Measurements from ENCODE around the gene KIRREL2.
"Not testable (repeated sequence)": the region's sequence is repeated elsewhere in the genome, so short reads cannot be mapped to it uniquely, and the experiment has no call there.

The KIRREL2 gene

DNA sequence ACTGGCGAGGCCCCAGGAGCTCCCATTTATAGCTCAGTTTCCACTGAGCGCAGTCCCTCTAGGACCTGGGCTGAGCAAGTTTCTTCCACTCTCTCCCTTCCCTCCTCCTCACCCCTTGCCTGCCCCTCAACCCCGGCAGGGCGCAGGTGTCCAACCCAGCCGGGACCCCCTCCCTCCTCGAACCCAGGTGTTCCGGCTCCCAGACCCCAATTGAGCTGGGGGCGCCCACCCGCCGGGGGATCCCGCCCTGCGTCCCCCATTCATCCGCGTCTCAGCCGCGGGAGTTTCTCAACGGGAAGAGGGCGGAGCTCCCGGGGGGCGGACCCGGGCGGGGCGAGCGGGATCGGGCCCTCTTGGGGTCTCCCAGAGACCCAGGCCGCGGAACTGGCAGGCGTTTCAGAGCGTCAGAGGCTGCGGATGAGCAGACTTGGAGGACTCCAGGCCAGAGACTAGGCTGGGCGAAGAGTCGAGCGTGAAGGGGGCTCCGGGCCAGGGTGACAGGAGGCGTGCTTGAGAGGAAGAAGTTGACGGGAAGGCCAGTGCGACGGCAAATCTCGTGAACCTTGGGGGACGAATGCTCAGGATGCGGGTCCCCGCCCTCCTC lies at the start of gene KIRREL2:
Gene KIRREL2, plus strand, starts transcription at position 366 of the 604 bp plus-strand sequence. Its CDS starts 209 bp downstream, at position 575.
- no peak for DNase-seq (ENCODE audit: low read depth)

GRCh38 chr19:35807633-35808032 lies 49.1 kb upstream of the KIRREL2 start:
- DNase-seq (ENCODE audit: low read depth): no peak

DNA sequence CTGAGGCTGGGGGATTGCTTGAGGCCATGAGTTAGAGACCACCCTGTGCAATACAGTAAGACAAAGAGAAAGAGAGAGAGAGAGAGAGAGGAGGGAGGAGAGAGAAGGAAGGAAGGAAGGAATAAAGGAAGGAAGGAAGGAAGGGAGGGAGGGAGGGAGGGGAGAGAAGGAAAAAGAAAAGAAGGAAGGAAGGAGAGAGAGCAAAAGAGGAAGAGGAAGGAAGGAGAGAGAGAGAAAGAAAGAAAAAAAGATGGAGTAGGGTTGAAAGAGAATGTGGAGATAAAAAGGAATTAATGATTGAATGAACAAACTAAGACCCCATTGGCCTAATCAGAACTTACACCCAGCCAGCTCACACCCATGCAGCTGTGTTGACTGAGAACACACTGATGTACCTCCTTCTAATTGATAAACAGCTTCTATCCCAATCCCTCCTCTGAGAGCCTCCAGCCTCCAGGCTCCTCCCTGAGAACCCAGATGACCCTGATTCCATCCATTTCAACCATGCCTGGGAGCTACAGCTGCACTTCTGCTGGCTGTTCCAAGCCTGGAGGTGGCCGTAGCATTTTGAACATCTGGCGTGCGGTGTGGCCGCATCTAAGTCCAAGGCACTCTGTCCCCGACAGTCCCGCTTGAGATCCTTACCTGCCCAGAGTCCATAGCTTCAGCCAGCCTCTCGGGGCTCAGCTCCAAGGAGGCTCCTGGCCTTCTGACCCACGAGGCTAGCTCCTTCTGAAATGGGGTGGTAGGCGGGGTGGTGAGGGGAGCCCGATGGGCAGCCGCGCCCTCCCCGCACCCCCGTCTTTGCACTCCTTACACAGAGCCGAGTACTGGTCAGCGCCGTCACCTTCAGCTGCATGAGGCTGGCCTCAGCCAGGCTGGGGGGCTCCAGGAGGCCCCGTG lies 45.1 kb upstream of the KIRREL2 start:
- no peak for DNase-seq (ENCODE audit: low read depth)

DNA sequence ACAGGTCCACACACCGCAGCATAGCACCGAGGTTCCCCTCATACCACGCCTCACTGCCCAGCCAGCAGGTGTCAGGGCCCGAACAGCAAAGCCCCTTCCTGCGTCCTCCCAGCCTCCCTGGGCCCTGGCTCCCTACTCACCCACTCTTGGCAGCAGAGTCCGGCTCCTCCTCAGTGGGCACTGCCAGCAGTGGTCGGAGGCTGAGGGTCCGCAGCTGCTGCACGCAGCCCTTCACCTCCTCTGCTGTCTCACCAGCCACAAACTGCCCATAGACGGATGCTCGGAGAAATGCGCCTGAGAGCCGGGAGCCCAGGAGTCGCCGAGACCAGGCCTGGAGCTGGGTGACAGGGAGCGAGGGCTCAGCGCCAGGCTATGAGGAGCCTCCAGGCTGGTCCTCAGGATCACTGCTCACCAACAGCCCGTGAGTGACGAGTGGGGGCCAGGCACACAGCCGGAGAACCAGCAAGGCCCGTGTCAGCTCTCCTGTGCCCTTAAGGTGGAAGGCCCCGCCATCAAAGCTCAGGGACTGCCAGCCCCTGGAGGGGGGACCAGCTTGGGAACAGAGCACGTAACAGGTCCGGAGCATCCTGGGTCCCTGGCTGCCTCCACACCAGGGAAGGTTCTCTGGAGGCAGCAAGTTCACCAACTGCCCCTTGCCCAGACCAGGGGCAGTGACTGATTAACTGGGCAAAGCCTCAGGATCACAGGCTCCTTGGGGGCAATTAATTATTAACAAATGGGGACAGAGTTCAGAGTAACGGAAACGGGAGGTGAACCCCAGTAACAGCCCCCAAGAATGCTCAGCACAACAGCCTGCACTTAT lies 44.3 kb upstream of the KIRREL2 start, which contains the start of gene PRODH2:
Gene PRODH2, minus strand, starts transcription at position 626 of the 823 bp plus-strand sequence. Its CDS starts 40 bp downstream, at position 586.
- DNase-seq (ENCODE audit: low read depth): no peak

DNA sequence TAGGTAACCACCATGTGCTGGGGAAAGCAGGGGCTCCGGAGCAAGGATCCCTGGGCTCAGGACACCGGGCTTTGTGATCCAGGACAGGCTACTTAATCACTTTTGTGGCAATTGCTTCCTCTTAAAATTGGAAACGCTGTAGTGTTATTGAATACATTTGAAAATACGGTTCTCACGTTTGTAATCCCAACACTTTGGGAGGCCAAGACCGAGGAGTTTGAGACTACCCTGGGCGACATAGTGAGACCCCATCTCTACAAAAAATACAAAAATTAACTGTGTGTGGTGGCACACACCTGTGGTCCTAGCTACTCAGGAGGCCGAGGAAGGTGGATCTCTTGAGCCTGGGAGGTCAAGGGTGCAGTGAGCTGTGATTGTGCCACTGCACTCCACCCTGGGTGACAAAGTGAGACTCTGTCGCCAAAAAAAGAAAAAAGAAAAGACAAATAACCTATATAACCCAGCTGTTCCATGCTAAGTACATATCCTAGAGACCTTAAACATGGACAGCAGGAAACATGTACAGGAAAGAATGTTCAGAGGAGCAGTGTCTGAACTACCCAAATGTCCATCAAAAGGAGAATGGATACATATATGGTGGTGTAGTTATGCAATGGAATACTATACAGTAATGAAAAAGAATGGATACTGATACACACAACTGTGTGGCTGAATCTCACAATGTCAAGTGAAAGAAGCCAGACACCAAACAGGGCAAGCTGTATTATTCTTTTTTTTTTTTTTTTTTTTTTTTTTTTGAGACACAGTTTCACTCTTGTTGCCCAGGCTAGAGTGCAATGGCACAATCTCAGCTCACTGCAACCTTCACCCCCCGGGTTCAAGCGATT lies 43.4 kb upstream of the KIRREL2 start:
- no peak for DNase-seq (ENCODE audit: low read depth)

- no peak for DNase-seq (ENCODE audit: low read depth)
These were observed 40.4 kb upstream of the KIRREL2 start for GRCh38 chr19:35816262-35816661.

DNA sequence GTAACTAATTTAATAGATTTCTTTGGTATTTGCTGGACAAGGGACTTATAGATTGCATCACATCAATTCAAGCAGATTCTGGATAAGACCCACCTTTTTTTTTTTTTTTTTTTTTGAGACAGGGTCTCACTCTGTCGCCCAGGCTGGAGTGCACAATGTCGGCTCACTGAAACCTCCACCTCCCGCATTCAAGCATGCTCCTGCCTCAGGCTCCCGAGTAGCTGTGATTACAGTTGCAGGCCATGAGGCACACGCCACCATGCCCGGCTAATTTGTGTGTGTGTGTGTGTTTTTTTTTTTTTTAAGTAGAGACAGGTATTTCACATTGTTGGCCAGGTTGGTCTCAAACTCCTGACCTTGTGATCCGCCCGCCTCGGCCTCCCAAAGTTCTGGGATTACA lies 39.9 kb upstream of the KIRREL2 start:
- DNase-seq (ENCODE audit: low read depth): no peak

- no peak for DNase-seq (ENCODE audit: low read depth)
These were observed 38.3 kb upstream of the KIRREL2 start for GRCh38 chr19:35818445-35818844.

- DNase-seq (ENCODE audit: low read depth): no peak
These were observed 34.1 kb upstream of the KIRREL2 start for GRCh38 chr19:35822579-35822978.

DNA sequence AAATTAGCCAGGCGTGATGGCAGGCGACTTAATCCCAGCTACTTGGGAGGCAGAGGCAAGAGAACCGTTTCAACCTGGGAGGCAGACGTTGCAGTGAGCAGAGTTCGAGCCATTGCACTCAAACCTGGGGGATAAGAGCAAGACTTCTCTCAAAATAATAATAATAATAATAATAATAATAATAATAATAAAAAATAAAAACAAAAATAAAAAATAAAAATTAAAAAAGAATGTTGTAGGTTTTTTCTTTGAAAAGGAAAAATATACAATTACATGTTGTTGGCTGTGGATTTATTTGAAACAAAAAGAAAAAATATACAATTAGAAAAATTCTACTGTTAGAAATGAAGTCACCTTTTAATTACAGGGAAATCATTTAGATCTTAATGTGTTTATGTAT lies 32.6 kb upstream of the KIRREL2 start:
- no peak for DNase-seq (ENCODE audit: low read depth)

DNA sequence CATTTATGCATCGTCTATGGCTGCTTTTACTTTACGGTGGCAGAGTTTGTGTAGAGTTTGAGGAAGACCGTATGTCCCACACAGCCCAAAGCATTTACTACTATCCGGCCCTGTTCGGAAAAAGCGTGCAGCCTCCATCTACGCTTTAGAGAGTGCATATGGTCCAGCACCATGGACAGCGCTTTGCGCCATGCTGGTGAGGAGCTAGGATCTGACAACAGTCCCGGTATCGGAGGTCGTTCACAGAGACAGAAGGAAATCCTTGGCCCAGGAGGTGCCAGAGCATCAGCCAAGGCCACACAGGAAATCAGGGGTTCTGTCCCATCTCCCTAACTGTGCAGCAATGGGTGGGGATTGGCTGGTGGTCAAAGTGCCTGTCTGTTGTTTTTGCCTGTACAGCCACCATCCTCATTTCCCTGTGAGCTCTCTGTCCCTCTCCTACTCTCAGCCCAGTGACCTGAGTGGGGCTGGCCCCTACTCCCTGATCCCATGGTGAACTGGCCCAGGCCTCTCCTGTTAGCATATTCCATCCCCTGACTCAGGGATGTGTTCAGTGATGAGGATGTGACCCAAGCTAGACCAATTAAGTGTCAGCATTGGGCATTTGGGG lies 27.9 kb upstream of the KIRREL2 start:
- DNase-seq (ENCODE audit: low read depth): peak; percentile 41

- DNase-seq (ENCODE audit: low read depth): no peak
These were observed 25.7 kb upstream of the KIRREL2 start for GRCh38 chr19:35830986-35831385.

- DNase-seq (ENCODE audit: low read depth): no peak
These were observed 24.7 kb upstream of the KIRREL2 start for GRCh38 chr19:35832054-35832453.

- no peak for DNase-seq (ENCODE audit: low read depth)
These were observed 22.7 kb upstream of the KIRREL2 start for GRCh38 chr19:35833972-35834371.

DNA sequence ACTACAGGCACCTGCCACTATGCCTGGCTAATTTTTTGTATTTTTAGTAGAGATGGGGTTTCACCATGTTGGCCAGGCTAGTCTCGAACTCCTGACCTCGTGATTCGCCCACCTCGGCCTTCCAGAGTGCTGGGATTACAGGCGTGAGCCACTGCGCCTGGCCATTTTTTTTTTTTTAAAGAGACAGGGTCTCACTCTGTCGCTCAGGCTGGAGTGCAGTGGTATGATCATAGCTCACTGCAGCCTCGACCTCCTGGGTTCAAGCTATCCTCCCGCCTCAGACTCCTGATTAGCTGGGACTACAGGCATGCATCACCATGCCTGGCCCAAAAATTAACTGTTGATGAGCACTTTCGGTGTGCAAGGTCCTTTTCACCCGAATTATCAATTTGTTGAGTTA lies 20.6 kb upstream of the KIRREL2 start:
- DNase-seq (ENCODE audit: low read depth): not testable (repeated sequence)

DNA sequence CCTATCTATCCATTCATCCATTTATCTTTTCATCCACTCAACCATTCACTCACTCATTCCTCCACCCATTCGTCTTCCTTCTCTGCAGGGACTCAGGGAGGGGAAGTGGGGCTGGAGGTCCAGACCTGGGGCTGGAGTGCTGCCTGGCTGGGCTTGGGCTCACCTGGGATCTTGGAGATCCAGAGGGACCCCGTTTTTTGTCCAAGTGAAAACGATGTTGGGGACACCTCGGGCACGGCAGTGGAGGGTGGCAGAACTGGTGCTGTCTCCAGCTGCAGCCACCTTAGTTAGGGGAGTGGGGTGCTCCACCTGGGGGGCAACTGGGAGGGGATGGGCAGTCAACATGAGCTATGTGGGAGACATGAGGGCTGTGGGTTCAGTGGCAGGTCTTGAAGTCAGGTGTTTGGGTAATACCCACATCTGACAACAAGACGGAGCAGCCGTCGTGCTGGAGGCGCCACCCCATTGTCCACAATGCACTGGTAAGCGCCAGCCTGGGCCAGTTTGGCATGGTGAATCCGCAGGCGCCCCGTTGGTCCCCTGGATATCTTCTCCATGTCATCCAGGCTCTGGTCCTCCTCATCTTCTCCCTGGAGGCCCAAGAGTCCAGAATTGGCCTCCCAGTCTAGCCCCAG lies 14.6 kb upstream of the KIRREL2 start:
- no peak for DNase-seq (ENCODE audit: low read depth)

GRCh38 chr19:35842666-35843272 lies 13.9 kb upstream of the KIRREL2 start:
- no peak for DNase-seq (ENCODE audit: low read depth)

DNA sequence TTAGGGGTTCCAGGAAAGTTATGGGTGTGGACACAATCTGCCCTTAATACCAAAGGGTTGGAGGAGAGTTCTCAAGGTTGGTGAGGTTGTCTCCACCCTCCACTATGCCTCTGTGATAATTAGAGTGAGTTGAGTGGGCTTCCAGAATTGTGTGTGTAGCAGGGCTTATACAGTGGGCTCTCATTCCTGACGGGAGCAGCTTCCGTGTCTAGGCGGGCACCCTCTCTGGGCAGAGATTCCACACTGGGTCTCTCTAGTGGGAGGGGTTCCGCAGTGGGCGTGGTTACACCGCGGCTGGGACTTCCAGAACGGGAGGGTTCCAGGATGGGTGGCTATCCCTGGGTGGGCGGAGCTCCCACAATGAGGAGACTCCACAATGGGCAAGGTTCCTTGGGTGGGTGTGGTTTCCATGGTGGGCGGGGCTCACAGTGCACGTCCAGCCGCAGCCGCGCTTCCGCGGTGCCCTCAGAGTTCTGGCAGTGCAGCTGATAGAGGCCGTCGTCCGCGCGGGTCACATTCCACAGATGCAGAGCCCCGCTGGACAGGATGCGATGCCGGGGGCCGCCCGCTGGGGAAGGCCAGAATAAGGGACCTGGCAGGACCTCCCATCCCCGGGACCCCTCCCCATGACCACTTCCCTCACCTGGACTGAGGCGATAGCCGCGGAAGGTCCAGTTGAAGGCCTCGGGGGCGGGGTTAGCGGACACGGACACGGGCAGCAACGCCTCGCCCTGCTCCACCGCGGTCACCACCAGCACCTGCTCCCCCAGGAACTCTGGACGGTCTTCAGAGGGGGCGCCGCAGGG lies 12.8 kb upstream of the KIRREL2 start:
- no peak for DNase-seq (ENCODE audit: low read depth)

DNA sequence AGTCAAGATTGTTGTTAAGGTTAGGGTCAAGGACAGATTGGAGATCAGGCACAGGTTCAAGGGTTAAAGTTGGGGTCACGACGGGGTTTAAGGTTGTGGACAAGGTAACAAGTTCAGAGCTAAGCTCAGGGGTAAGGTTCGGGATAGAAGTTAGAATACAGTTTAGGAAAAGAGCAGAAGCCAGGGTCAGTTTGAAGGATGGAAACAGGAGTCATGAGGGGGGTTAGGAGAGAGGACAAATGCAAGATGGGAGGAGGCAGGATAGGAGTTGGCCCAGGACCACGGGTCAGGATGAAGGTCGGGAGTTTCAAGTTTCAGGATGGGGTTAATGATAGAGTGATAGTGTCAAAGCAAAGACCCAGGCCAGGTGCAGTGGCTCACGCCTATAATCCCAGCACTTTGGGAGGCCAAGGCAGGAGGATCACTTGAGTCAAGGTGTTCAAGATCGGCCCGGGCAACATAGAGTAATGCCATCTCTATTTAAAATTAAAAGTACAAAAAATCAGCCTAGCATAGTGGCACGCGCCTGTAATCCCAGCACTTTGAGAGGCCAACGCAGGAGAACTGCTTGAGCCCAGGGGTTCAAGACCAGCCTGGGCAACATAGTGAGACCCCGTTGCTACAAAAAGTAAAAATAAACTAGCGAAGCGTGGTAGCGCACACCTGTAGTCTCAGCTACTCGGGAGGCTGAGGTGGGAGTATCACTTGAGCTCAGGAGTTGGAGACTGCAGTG lies 12.1 kb upstream of the KIRREL2 start:
- no peak for DNase-seq (ENCODE audit: low read depth)
